Inflammatory macrophage treated with lipopolysaccharide for 4 hours (primary cell): ENCODE measurements around the gene KCNH5.

Source experiments
- DNase-seq: peaks from one replicate; pipeline ENCODE4 v3.0.0-alpha.2; 2020

Gene KCNH5

GRCh38 chr14:62736048-62737043, 308.9 kb downstream of the KCNH5 start:
- no peak for DNase-seq

- no peak for DNase-seq
Observed at GRCh38 chr14:62734831-62735230, 310.4 kb downstream of the KCNH5 start.

GRCh38 chr14:62722406-62722805, 322.9 kb downstream of the KCNH5 start:
- no peak for DNase-seq

GRCh38 chr14:62718629-62719028, 326.6 kb downstream of the KCNH5 start:
- no peak for DNase-seq

- DNase-seq: no peak
Observed at GRCh38 chr14:62711351-62712023, 333.8 kb downstream of the KCNH5 start.

GRCh38 chr14:62710811-62711210, 334.4 kb downstream of the KCNH5 start:
- DNase-seq: no peak

GRCh38 chr14:62709773-62710172, 335.5 kb downstream of the KCNH5 start:
- DNase-seq: no peak

GRCh38 chr14:62706217-62706616, 339.0 kb downstream of the KCNH5 start:
- no peak for DNase-seq

GRCh38 chr14:62697461-62697860, 347.8 kb downstream of the KCNH5 start:
- DNase-seq: no peak

GRCh38 chr14:62696929-62697328, 348.3 kb downstream of the KCNH5 start:
- DNase-seq: no peak

GRCh38 chr14:62696331-62696924, 348.8 kb downstream of the KCNH5 start:
- DNase-seq: no peak

GRCh38 chr14:62694075-62694474, 351.2 kb downstream of the KCNH5 start:
- DNase-seq: no peak

GRCh38 chr14:62692490-62693106, 352.7 kb downstream of the KCNH5 start:
- no peak for DNase-seq

- DNase-seq: no peak
Observed at GRCh38 chr14:62691647-62692489, 353.4 kb downstream of the KCNH5 start.

- DNase-seq: no peak
Observed at GRCh38 chr14:62689733-62690132, 355.5 kb downstream of the KCNH5 start.

GRCh38 chr14:62687818-62688217, 357.4 kb downstream of the KCNH5 start:
- no peak for DNase-seq

- DNase-seq: no peak
Observed at GRCh38 chr14:62684376-62684775, 360.9 kb downstream of the KCNH5 start.

- no peak for DNase-seq
Observed at GRCh38 chr14:62682208-62682607, 363.1 kb downstream of the KCNH5 start.

- DNase-seq: no peak
Observed at GRCh38 chr14:62674563-62675237, 370.6 kb downstream of the KCNH5 start.

- no peak for DNase-seq
Observed at GRCh38 chr14:62673014-62673755, 372.1 kb downstream of the KCNH5 start.

- no peak for DNase-seq
Observed at GRCh38 chr14:62670526-62670925, 374.7 kb downstream of the KCNH5 start.
